Gastroesophageal sphincter (tissue), 4 donors: ENCODE measurements around the gene C2orf42. TPM values are rescaled to one million over a fixed set of nuclear protein-coding genes. Genes with fewer than 3 reads are reported as not detected.
"Not testable (repeated sequence)": the region's sequence is repeated elsewhere in the genome, so short reads cannot be mapped to it uniquely, and the experiment has no call there.

Experiments
- ATAC-seq: fragments of 150-250 bp; one replicate; pipeline ENCODE4 v1.9.1; 2016; ENCODE audit warnings: mild to moderate bottlenecking, moderate library complexity
- H3K27ac ChIP-seq, 4 donors: fragments of 200-600 bp; sonication (generic) in 3 of 4; 1 replicate in 3 of 4; 2 replicates in 1 of 4; pipeline ENCODE4 v1.5.1; 2016 to 2019
- H3K27me3 ChIP-seq: fragments of 200-600 bp; sonication (generic); one replicate; pipeline ENCODE4 v1.5.1; 2019
- H3K36me3 ChIP-seq, 2 donors: fragments of 200-600 bp; sonication (generic); one replicate each; pipeline ENCODE4 v1.5.1; 2019; ENCODE audit warnings: control low read depth in 1 of 2
- H3K4me1 ChIP-seq, 3 donors: fragments of 200-600 bp; sonication (generic); 1 replicate in 2 of 3; 2 replicates in 1 of 3; pipeline ENCODE4 v1.5.1; 2016 to 2019; ENCODE audit warnings: control low read depth in 2 of 3
- H3K4me3 ChIP-seq, 2 donors: fragments of 200-600 bp; sonication (generic); one replicate each; pipeline ENCODE4 v1.5.1; 2019; ENCODE audit warnings: mild to moderate bottlenecking in 1 of 2, moderate library complexity in 1 of 2
- H3K9me3 ChIP-seq, 3 donors: fragments of 200-600 bp; sonication (generic); one replicate each; pipeline ENCODE4 v1.5.1; 2017 to 2019; ENCODE audit warnings: control low read depth in 2 of 3
- EP300 ChIP-seq: sonication (generic); formaldehyde crosslinking; IDR thresholded peaks from one replicate; pipeline ENCODE4 v1.6.1; 2017; ENCODE audit warnings: antibody characterized with exemption, mild to moderate bottlenecking
- POLR2A ChIP-seq, 2 donors: fragments of 450-650 bp; IDR thresholded peaks; one replicate each; pipeline ENCODE4 v1.6.1; 2017; ENCODE audit warnings: antibody characterized with exemption in 2 of 2, mild to moderate bottlenecking in 2 of 2, moderate library complexity in 1 of 2
- POLR2AphosphoS5 ChIP-seq: sonication (generic); formaldehyde crosslinking; IDR thresholded peaks from one replicate; pipeline ENCODE4 v1.6.1; 2017; ENCODE audit warnings: antibody characterized with exemption
- WGBS, 2 donors: methylation state at CpG; one replicate each; pipeline ENCODE4 v1.1.5; 2018; ENCODE audit warnings: low coverage in 1 of 2; 5-methylcytosine and 5-hydroxymethylcytosine counted together
- total RNA-seq, 4 donors: library from RNA; depleted of rRNA; stranded (reverse); fragments of >200 nt; gene quantifications; one replicate each; pipeline ENCODE4 v1.1.0, GENCODE V29; 2016
- TF ChIP-seq, protein P1 (sequence below), 4 experiments: fragments of 200-600 bp in 2 of 4; fragments of 450-650 bp in 2 of 4; sonication (generic) in 1 of 4; IDR thresholded peaks; one replicate each; pipeline ENCODE4 v1.5.1; 2017 to 2019; ENCODE audit warnings: antibody characterized with exemption in 4 of 4, mild to moderate bottlenecking in 2 of 4, moderate library complexity in 2 of 4

The C2orf42 gene
- total RNA-seq, 4 donors from 2014 or later, result 17.5 to 32.1 (median 23.2) TPM

DNA sequence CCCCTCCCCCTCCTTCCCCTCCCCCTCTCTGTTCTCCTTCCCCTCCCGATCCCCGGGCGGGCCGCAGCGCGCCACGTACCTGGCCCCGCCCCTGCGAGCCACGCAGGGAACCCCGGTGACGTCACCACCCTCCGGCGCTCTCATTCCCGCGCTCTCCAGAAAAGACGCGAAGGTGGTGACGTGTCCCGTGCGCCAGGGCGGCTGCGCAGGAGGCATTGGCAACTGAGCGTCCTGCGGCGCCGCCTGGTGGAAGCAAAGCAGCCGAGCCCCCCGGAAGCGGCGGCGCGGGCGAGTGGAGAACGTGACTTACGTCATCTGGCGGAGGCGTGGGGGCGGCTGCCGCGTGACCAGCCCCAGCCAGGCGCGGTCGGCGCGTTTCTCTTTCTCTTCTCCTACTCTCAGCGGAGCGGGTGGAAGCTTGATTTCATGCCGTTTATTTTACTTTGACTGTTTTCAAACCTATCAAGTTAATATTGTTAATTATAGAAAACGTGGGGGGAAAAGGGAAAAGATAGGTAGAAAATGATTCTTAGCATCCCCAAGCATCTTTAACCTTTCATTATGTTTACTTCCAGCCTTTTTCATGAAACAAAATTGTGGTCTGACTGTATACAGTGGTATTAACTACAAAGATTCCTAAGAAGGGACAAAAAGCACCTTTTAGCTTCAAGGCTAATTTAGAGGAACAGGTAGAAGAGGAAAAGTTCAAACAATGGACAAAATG lies 48.1 kb downstream of the C2orf42 start:
- no peaks in the 10 kb centered on the region for H3K9me3 ChIP-seq
- TF ChIP-seq, protein P1, sequence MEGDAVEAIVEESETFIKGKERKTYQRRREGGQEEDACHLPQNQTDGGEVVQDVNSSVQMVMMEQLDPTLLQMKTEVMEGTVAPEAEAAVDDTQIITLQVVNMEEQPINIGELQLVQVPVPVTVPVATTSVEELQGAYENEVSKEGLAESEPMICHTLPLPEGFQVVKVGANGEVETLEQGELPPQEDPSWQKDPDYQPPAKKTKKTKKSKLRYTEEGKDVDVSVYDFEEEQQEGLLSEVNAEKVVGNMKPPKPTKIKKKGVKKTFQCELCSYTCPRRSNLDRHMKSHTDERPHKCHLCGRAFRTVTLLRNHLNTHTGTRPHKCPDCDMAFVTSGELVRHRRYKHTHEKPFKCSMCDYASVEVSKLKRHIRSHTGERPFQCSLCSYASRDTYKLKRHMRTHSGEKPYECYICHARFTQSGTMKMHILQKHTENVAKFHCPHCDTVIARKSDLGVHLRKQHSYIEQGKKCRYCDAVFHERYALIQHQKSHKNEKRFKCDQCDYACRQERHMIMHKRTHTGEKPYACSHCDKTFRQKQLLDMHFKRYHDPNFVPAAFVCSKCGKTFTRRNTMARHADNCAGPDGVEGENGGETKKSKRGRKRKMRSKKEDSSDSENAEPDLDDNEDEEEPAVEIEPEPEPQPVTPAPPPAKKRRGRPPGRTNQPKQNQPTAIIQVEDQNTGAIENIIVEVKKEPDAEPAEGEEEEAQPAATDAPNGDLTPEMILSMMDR (IDR thresholded peaks at IDR 0.05), result peak; percentile 81 to 100 (median 97)
- TF ChIP-seq POLR2A (IDR thresholded peaks at IDR 0.05) (peak; percentile 75 to 87), POLR2AphosphoS5 (peak; percentile 97), EP300 (no peak)
- peaks cover 2 to 22% (median 11%) of the 10 kb centered on the region in 3 donors for H3K4me1 ChIP-seq
- H3K36me3 ChIP-seq, result no peaks in the 10 kb centered on the region
- H3K4me3 ChIP-seq, result peak overlapping the region; percentile 82 to 85
- ATAC-seq, result peak; percentile 91
- peak overlapping the region; percentile 97 to 99 (median 99) for H3K27ac ChIP-seq
- H3K27me3 ChIP-seq, result no peaks in the 10 kb centered on the region
- WGBS, 2 donors, result 0 to 1% methylated on average over 15 to 16 of the region's 50 CpGs

DNA sequence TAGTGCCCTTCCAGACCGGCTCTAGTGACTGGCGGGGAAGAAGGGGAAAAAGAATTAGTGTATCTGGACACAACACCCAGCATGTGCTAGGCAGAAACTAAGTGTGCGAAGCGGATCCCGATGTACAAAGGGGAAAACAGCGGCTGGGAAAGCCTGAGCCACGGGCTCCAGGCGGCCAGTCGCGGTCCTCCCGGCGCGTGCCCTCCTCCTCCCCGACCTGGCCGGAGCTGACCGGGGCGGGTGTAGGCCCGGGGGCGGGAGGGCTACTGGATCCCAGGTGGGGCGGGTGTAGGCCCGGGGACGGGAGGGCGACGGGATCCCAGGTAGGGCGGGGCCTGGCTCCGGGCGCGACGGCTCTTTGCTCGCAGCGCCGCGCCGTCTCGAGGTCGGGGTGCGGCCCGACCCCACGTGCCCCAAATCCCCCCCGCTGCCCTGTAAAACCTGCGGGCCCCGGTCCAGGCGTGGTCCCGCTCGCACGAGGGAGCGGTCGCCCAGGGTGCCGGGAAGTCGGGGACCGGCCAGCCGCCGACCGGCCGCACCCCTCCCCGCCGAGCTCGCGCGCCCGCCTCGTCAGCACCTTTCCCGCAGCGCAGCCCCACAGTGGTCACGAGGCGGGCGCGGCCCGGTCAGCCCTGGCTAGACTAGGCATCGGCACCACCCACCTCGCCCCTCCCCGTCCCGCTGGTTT lies 48.8 kb downstream of the C2orf42 start:
- Histone ChIP-seq H3K4me1 (peaks cover 2 to 22% (median 11%) of the 10 kb centered on the region in 3 donors), H3K4me3 (peak overlapping the region; percentile 82 to 85), H3K27ac (peak overlapping the region; percentile 97 to 99 (median 99)), H3K27me3 (no peaks in the 10 kb centered on the region), H3K9me3 (no peaks in the 10 kb centered on the region), H3K36me3 (no peaks in the 10 kb centered on the region)
- peak; percentile 88 for ATAC-seq
- TF ChIP-seq, protein P1 (IDR thresholded peaks at IDR 0.05), result peak in 1 of 4 experiments; percentile 14
- no peak for TF ChIP-seq EP300
- peak; percentile 96 to 97 for TF ChIP-seq POLR2A (IDR thresholded peaks at IDR 0.05)
- TF ChIP-seq POLR2AphosphoS5, result peak; percentile 57
- 0% methylated on average over 6 of the region's 73 CpGs; no CpG with 5 or more reads in 1 of the 2 donors for WGBS, 2 donors

DNA sequence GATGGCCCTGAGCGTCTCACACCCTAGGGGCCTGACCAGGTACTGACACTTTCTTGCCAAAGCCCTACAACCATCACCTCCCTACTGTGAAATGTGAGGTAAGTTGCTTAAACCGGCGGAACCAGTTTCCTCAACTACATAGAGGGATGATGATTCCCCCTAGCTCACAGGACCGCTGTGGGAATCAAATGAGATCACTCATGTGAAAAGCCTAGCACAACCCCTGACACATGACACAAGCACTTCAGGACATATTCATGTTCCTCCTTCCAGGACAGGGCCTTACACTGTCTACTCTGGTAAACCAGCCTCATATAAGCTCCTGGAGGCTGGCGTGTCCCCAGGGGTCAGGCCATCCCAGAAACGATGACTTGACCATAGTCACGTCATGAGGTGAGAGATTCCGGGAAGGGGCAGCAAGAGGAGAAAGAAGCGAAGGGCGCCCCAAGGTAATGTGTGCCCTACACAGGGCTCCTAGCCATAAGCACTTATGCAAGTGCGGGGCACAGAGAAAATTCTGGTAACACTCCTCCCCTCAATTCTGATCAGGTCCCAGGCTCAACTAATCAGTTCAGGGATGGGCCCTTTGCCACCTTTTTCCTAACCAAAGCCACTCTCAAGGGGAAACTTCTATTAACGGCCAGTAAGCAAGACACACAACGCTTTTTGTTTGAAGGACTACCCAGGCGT lies 49.5 kb downstream of the C2orf42 start:
- Histone ChIP-seq H3K4me1 (peaks cover 2 to 28% (median 14%) of the 10 kb centered on the region in 3 donors), H3K4me3 (peak overlapping the region; percentile 82 to 85), H3K36me3 (no peaks in the 10 kb centered on the region), H3K27me3 (no peaks in the 10 kb centered on the region), H3K27ac (peak overlapping the region; percentile 97 to 99 (median 99)), H3K9me3 (no peaks in the 10 kb centered on the region)
- 43 to 100% methylated on average over 1 to 5 of the region's 14 CpGs for WGBS, 2 donors
- no peak for ATAC-seq
- TF ChIP-seq, protein P1 (IDR thresholded peaks at IDR 0.05), result peak in 3 of 4 experiments; percentile 10 to 41 (median 30)
- peak in 1 of 2 donors; percentile 38 for TF ChIP-seq POLR2A (IDR thresholded peaks at IDR 0.05)
- TF ChIP-seq EP300, result no peak
- TF ChIP-seq POLR2AphosphoS5, result peak; percentile 62

DNA sequence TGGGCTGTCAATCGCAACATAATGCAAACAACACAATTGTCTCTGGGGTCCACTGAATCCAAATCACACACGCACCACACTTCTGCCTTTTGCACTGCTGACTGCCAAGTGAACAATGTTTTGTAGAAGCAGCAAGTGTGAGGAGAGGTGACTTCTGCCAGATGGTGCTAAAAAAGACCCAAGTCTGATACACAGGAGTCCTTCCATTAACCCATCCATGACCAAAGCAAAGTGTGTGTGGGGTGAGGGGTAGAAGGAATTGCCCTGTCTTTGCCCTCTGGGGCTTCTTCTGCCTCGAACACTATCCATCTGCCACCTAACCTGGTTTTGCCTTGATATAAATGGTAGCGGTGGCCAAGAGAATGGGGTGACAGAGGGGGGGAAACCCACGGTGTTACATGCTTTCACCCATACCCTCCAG lies 50.0 kb downstream of the C2orf42 start:
- H3K9me3 ChIP-seq, result no peaks in the 10 kb centered on the region
- ATAC-seq, result no peak
- no peaks in the 10 kb centered on the region for H3K27me3 ChIP-seq
- TF ChIP-seq, protein P1 (IDR thresholded peaks at IDR 0.05), result no peak
- TF ChIP-seq POLR2A (IDR thresholded peaks at IDR 0.05), result no peak
- TF ChIP-seq EP300, result no peak
- TF ChIP-seq POLR2AphosphoS5, result no peak
- H3K4me3 ChIP-seq, result no peak overlapping the region
- H3K36me3 ChIP-seq, result no peaks in the 10 kb centered on the region
- 43% methylated on average over 3 of the region's 5 CpGs; no CpG with 5 or more reads in 1 of the 2 donors for WGBS, 2 donors
- peaks cover 2 to 34% (median 15%) of the 10 kb centered on the region in 3 donors for H3K4me1 ChIP-seq
- peak overlapping the region; percentile 97 to 99 (median 99) for H3K27ac ChIP-seq

DNA sequence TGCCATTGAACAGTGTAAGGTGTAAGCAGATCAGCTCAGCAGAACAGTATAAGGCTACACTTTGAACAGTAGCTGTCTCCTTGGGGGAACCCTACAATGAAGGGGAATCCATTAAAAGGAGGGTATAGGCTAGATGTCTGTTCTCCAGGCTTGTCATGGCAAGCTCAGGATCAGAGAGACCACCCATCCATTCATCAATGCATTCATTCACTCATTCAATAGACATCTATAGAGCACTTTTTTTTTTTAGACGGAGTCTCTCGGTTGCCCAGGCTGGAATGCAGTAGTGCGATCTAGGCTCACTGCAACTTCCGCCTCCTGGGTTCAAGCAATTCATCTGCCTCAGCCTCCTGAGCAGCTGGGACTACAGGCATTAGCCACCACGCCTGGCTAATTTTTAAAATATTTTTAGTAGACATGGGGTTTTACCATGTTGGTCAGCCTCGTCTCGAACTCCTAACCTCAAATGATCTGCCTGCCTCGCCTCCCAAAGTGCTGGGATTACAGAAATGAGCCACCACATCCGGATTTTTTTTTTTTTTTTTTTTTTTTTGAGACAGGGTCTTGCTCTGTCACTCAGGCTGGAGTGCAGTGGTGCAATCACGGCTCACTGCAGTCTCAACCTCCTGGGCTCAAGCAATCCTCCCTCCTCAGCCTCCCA lies 56.4 kb downstream of the C2orf42 start:
- Histone ChIP-seq H3K4me1 (peaks cover 10 to 60% (median 25%) of the 10 kb centered on the region in 3 donors), H3K27ac (peak overlapping the region in 3 of 4 donors; percentile 87 to 95 (median 90))
- not testable (repeated sequence) for H3K4me3 ChIP-seq, H3K9me3 ChIP-seq, ATAC-seq, H3K36me3 ChIP-seq, H3K27me3 ChIP-seq
- 91 to 94% methylated on average over 8 to 10 of the region's 10 CpGs for WGBS, 2 donors
